ENCODE results near the gene DNAJC6.
"Not testable (repeated sequence)": the region's sequence is repeated elsewhere in the genome, so short reads cannot be mapped to it uniquely, and the experiment has no call there.

Gene DNAJC6

GRCh38 chr1:65435987-65436386, 126.6 kb downstream of the DNAJC6 start:
- DNase-seq = no peak

GRCh38 chr1:65437616-65438015, 128.3 kb downstream of the DNAJC6 start:
- no peak for DNase-seq

DNA sequence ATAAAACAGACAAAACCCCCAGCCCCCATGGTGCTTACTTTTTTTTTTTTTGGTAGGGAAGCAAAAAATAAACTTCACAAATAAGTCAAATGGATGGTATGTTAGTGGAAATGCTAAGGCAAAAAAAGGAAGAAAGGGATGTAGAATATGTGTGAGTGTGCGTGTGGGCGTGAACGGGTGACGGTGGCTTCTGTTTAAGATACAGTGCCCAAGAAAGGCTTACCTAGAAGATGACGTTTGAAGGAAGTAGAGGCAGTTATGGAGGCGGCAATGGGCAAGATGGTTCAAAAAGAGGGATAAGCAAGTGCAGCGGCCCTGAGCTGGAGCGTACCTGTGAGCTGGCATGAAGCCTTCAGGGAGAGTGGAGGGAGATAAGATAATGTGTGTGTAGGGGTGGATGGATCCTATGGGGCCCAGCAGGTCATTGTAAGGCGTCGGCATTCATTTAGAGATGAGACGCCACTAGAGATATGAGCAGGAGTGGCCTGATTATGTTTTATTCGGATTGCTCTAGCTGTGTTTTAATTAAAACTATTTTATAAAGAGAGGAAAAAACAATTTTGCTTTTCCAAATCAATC, 131.1 kb downstream of the DNAJC6 start:
- DNase-seq = no peak

DNA sequence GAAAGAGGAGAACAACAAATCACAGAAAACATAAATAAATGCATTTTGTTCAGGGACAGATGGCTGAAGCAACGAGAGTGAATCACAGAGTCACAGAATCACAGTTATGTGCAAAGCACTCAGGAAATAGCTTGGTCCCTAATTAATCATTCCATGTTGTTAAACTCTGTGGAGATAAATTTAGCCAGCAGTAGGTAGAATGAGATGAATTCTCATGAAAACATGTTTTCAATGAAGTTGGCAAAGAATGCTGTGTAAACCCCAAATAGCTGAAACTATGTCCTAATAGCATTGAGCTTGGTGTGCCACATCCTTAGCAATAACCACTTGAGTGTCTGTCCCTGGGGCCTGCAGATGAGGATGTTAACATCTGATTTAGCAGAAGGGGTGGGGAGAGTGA, 131.6 kb downstream of the DNAJC6 start:
- no peak for DNase-seq

DNA sequence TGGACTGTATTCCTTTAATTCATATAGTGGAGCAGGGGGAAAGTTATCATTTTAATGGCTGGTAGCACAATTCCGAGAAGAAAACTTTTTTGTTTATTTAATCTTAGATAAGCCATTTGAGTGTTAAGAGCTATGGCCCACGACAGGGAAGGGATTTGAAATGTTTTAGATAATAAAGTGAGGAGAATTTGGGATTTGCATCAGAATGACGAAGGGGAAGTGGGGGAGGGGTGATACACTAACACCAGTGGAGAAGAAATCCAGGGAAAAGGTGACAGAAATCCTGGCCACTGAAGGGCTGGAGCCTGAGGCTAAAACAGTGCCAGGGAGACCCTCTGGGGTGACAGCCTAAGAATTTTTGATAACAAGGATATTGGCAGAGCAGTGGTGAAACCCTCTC, 132.1 kb downstream of the DNAJC6 start:
- DNase-seq = no peak

GRCh38 chr1:65442442-65442841, 133.1 kb downstream of the DNAJC6 start:
- DNase-seq = no peak

- no peak for DNase-seq
Measured at GRCh38 chr1:65443647-65444046, 134.3 kb downstream of the DNAJC6 start.

GRCh38 chr1:65444128-65444640, 134.8 kb downstream of the DNAJC6 start:
- no peak for DNase-seq

- DNase-seq = no peak
Measured at GRCh38 chr1:65445837-65446236, 136.5 kb downstream of the DNAJC6 start.

DNA sequence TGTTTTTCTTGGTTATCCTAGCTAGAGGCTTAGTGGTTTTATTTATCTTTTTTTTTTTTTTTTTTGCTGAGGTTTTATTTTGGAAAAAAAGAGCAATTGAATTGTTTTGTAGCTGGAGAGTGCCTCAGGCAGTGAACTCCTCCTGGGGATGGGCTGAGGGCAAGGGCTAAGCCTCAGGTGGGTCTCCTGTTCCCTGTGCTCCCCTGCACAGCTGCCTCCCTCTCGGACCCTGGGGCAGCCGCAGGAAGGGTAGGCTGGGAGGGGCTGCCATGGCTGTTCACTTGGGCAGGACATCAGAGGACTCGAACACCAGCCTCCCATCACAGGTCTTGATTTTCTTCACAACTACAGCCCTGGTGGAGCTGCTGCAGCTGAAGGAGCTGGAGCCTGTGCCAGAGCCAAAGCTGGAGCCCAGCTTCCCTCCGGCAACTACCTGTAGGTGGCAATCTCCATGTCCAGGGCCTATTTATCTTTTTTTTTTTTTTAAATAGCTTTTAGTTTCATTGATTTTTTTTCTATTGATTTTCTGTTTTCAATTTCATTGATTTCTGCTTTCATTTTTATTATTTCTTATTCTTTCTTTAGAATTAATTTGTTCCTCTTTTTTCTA, 140.0 kb downstream of the DNAJC6 start:
- DNase-seq = no peak

DNA sequence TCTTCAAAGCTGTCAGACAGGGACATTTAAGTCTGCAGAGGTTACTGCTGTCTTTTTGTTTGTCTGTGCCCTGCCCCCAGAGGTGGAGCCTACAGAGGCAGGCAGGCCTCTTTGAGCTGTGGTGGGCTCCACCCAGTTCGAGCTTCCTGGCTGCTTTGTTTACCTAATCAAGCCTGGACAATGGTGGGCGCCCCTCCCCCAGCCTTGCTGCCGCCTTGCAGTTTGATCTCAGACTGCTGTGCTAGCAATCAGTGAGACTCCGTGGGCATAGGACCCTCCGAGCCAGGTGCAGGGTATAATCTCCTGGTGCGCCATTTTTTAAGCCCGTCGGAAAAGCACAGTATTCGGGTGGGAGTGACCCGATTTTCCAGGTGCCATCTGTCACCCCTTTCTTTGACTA, 146.3 kb downstream of the DNAJC6 start:
- DNase-seq = not testable (repeated sequence)

DNA sequence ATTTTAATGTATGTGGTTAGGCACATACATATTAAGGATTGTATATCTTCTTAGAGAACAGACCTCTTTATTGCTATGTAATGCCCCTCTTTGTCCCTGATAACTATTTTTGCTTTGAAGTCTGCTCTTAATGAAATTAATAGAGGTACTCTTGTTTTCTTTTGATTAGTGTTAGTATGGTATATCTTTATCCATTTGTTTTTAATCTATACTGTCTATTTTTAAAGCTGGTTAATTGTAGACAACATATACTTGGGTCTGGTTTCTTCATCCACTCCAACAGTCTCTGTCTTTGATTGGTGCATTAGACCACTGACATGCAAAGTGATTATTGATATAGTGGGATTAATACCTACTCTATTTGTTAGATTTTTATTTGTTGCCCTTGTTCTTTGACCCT, 147.1 kb downstream of the DNAJC6 start:
- no peak for DNase-seq

DNA sequence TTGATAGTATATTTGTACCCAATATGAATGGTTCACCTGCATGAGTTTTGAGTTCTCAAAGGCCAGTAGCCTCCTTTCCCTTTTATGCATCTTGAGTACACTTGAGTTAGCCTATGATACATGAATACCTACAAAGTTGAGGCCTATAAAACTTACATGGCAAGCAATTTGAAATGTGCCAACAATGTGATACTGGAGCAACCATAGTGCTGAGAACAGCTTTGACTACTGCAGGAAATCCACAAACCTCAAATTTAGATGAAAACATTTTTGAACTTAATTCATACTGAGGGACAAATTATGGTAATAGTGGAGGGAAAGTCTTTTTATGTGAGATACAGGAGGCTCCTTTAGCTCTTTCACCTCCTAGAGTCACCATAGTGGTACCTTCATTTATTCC, 148.5 kb downstream of the DNAJC6 start:
- DNase-seq = no peak

DNA sequence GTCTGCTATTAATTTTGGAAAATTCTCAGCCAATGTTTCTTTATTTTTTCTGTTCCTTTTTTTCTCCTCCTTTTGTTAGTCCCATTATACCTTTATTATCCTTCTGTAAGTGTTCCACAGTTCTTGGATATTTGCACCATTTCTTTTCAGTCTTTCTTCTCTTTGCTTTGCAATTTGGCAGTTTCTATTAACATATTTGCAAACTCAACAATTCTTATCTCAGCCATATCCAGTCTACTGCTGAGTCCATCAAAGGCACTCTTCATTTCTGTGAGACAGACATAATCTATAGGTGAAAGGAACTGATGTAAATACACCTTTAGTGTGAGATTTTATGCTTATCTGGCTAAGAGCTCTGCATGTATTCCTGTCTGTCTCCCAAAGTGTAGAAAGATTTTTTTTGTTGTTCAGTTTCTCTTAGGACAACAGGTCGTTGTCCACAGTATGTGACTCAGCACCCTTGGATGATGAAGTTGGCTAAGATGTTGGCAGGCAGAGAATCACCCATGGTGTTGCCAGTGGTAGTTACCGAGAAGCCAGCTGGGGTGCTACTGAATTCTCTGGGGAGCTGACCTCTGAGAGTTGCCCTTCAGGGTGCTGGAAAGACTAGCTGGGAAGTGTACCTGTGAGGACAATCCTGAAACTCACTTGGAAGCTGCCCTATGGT, 149.5 kb downstream of the DNAJC6 start:
- no peak for DNase-seq

GRCh38 chr1:65459397-65459768, 150.0 kb downstream of the DNAJC6 start:
- no peak for DNase-seq

All from cerebellar nuclear complex (tissue), 1 donor.